ENCODE data around the gene TDRD7. TPM values are rescaled to one million over a fixed set of nuclear protein-coding genes. Genes with fewer than 3 reads are reported as not detected.

TDRD7 gene
- total RNA-seq, 4 donors from 2014 or later: 9.6 to 18.4 (median 10.8) TPM

- no peaks in the 10 kb centered on the region for H3K27me3 ChIP-seq
- H3K4me1 ChIP-seq: peaks cover 0 to 14% (median 0%) of the 10 kb centered on the region in 4 donors
- WGBS, 2 donors: 62 to 72% methylated on average over 4 of the region's 4 CpGs
- no peaks in the 10 kb centered on the region for H3K9me3 ChIP-seq
- H3K27ac ChIP-seq: peak overlapping the region in 2 of 4 donors; percentile 29 to 58
- TF ChIP-seq POLR2A (IDR thresholded peaks at IDR 0.05) (no peak), EP300 (IDR thresholded peaks at IDR 0.05) (peak in 1 of 2 donors; percentile 84), CTCF (IDR thresholded peaks at IDR 0.05) (peak; percentile 57 to 92 (median 70))
- H3K36me3 ChIP-seq: peaks cover 0 to 52% (median 0%) of the 10 kb centered on the region in 3 donors
- H3K4me3 ChIP-seq: no peak overlapping the region
- DNase-seq (ENCODE audit: low spot score in 2 of 2): peak; percentile 67 to 95
Observed at GRCh38 chr9:97468658-97469448, 57.0 kb downstream of the TDRD7 start.

DNA sequence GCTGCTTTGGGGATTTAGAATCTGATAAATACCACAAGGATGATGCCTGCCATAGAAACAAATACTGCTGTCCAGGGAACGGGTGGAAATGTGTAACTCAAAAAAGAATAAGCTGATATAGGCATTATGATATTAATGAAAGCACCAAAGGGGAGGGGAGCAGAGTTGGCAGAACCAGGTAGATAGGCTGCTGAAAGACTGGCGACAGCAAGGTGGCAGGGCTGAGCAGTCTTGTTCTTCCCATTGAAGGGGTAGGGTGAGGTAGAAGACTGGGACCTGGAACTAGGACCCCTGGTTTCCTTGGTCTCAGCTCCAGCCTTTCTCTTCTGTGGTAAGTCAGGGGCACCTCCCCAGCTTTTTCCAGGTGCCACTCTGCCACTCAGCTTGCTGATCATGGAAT lies 58.2 kb downstream of the TDRD7 start:
- Histone ChIP-seq H3K27me3 (no peaks in the 10 kb centered on the region), H3K4me1 (peaks cover 0 to 14% (median 0%) of the 10 kb centered on the region in 4 donors), H3K27ac (peak overlapping the region in 1 of 4 donors; percentile 29), H3K4me3 (no peak overlapping the region), H3K9me3 (no peaks in the 10 kb centered on the region), H3K36me3 (peaks cover 0 to 52% (median 0%) of the 10 kb centered on the region in 3 donors)
- TF ChIP-seq EP300 (IDR thresholded peaks at IDR 0.05) (no peak), CTCF (IDR thresholded peaks at IDR 0.05) (peak in 1 of 5 experiments; percentile 29), POLR2A (IDR thresholded peaks at IDR 0.05) (no peak)
- WGBS, 2 donors: 70 to 76% methylated on average over 2 of the region's 2 CpGs
- no peak for DNase-seq (ENCODE audit: low spot score in 2 of 2)

DNA sequence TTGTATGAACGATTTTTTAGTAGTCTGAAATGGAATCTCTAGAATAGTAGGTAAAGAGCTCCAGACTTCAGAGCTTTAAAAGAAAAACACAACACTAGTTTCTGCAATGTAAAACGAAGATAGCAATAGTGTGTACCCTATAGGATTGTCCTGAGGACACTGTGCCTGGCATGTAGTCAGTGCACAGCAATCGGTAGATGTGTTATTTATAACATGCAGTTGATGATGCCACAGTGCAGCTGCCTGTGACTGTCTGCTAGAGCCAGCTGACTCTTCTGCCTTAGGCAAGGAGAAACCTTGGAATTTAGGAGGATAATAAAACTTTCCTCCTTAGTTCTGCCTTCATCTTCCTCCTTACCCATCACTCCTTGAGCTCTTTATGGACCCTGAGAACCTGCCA lies 61.8 kb downstream of the TDRD7 start:
- TF ChIP-seq EP300 (IDR thresholded peaks at IDR 0.05) (no peak), POLR2A (IDR thresholded peaks at IDR 0.05) (no peak), CTCF (IDR thresholded peaks at IDR 0.05) (no peak)
- H3K4me1 ChIP-seq: peaks cover 0 to 7% (median 0%) of the 10 kb centered on the region in 4 donors
- 71 to 80% methylated on average over 3 of the region's 3 CpGs for WGBS, 2 donors
- H3K27ac ChIP-seq: no peak overlapping the region
- peaks cover 0 to 41% (median 0%) of the 10 kb centered on the region in 3 donors for H3K36me3 ChIP-seq
- no peak overlapping the region for H3K4me3 ChIP-seq
- H3K27me3 ChIP-seq: no peaks in the 10 kb centered on the region
- H3K9me3 ChIP-seq: no peaks in the 10 kb centered on the region
- DNase-seq (ENCODE audit: low spot score in 2 of 2): no peak

DNA sequence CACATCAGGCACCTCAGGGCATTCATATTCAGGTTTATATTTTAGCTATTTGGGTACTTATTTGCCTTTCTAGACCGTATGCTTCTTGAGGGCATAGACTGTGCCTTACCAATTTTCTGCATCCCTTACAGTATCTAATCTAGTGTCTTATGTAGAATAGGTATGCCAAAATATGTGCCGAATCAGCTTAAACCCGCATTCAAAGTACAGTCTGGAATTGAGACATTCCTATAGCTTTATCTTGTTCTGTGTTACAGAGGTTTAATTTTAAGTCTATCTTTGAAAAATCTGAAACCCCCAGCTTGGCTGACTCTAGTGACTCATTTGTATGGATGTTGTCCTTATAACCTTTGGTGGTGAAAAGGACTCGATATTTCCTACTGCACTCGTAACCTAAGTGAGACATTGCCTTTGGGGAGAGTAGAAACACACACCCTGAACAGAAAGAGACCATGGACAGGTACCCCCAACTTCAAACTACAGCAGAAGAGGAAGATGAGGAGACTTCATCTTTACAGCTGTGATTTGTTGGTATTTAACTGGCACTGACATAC lies 62.6 kb downstream of the TDRD7 start:
- DNase-seq (ENCODE audit: low spot score in 2 of 2): no peak
- 79 to 90% methylated on average over 5 of the region's 5 CpGs for WGBS, 2 donors
- peaks cover 0 to 4% (median 0%) of the 10 kb centered on the region in 4 donors for H3K4me1 ChIP-seq
- TF ChIP-seq POLR2A (IDR thresholded peaks at IDR 0.05) (no peak), EP300 (IDR thresholded peaks at IDR 0.05) (no peak), CTCF (IDR thresholded peaks at IDR 0.05) (no peak)
- peaks cover 0 to 47% (median 0%) of the 10 kb centered on the region in 3 donors for H3K36me3 ChIP-seq
- no peaks in the 10 kb centered on the region for H3K9me3 ChIP-seq
- no peaks in the 10 kb centered on the region for H3K27me3 ChIP-seq
- H3K4me3 ChIP-seq: no peak overlapping the region
- H3K27ac ChIP-seq: no peak overlapping the region

- Histone ChIP-seq H3K27ac (no peak overlapping the region), H3K9me3 (no peaks in the 10 kb centered on the region), H3K4me1 (peaks cover 0 to 10% (median 0%) of the 10 kb centered on the region in 4 donors), H3K36me3 (peaks cover 0 to 53% (median 0%) of the 10 kb centered on the region in 3 donors), H3K27me3 (no peaks in the 10 kb centered on the region), H3K4me3 (no peak overlapping the region)
- TF ChIP-seq CTCF (IDR thresholded peaks at IDR 0.05) (no peak), POLR2A (IDR thresholded peaks at IDR 0.05) (no peak), EP300 (IDR thresholded peaks at IDR 0.05) (no peak)
- no peak for DNase-seq (ENCODE audit: low spot score in 2 of 2)
- 84 to 86% methylated on average over 2 of the region's 2 CpGs for WGBS, 2 donors
Observed at GRCh38 chr9:97475059-97475458, 63.2 kb downstream of the TDRD7 start.
